ENCODE results near the gene ADAMTS6.

DNA sequence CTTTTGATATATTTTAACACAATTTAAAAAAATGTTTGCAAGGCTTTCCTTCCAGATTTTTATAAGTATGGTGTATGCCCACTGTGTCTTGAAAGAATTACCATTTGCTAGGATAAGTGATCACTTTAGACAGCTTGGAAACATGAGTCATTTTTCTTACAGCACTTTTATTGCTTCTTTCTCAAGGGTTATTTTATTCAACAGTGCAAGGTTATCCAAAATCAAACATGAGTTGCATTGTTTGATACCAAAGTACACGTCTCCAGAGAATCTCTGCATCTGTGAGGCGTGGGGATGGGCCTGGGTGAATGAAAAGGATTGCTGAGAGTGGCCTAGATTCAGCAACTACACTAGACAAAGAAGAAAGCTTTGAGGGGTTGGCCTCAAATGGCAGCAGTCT is 329.6 kb downstream of the ADAMTS6 start:
- no peak for TF ChIP-seq POLR2A (IDR thresholded peaks at IDR 0.05)
- no peak for TF ChIP-seq CTCF (IDR thresholded peaks at IDR 0.05)
